ENCODE results near the gene CMAS. TPM values are rescaled to one million over a fixed set of nuclear protein-coding genes. Genes with fewer than 3 reads are reported as not detected.
"Not testable (repeated sequence)": the region's sequence is repeated elsewhere in the genome, so short reads cannot be mapped to it uniquely, and the experiment has no call there.

The CMAS gene
- total RNA-seq, 4 donors from 2014 or later, result 22.0 to 32.9 (median 28.9) TPM

- 92% methylated on average over 1 of the region's 1 CpG; no CpG with 5 or more reads in 1 of the 2 donors for WGBS, 2 donors
- TF ChIP-seq CTCF (IDR thresholded peaks at IDR 0.05) (no peak), POLR2A (IDR thresholded peaks at IDR 0.05) (no peak)
- no peak for DNase-seq (ENCODE audit: low spot score in 2 of 2)
- no peak overlapping the region for H3K4me3 ChIP-seq (ENCODE audit: low read depth, poor library complexity, severe bottlenecking)
- intact Hi-C loops (cut with DNase I; ENCODE audit: low total_unique reads), result loop anchor here (5.0 kb wide), 1 partner anchor 357 kb away; no protein-coding TSS in a partner anchor
These were observed 38.8 kb downstream of the CMAS start for GRCh38 chr12:22084852-22085251.

- TF ChIP-seq POLR2A (IDR thresholded peaks at IDR 0.05) (no peak), CTCF (IDR thresholded peaks at IDR 0.05) (no peak)
- no peak for DNase-seq (ENCODE audit: low spot score in 2 of 2)
- intact Hi-C loops (cut with DNase I; ENCODE audit: low total_unique reads), result loop anchor here (5.0 kb wide), 1 partner anchor 353 kb away; no protein-coding TSS in a partner anchor
- WGBS, 2 donors, result 52% methylated on average over 2 of the region's 2 CpGs
- H3K4me3 ChIP-seq (ENCODE audit: low read depth, poor library complexity, severe bottlenecking), result no peak overlapping the region
These were observed 42.9 kb downstream of the CMAS start for GRCh38 chr12:22088886-22089285.

- no peak overlapping the region for H3K4me3 ChIP-seq (ENCODE audit: low read depth, poor library complexity, severe bottlenecking)
- intact Hi-C loops (cut with DNase I; ENCODE audit: low total_unique reads), result loop anchor here (5.0 kb wide), 1 partner anchor 353 kb away; no protein-coding TSS in a partner anchor
- 71% methylated on average over 2 of the region's 2 CpGs for WGBS, 2 donors
- no peak for DNase-seq (ENCODE audit: low spot score in 2 of 2)
- TF ChIP-seq CTCF (IDR thresholded peaks at IDR 0.05), result no peak
- no peak for TF ChIP-seq POLR2A (IDR thresholded peaks at IDR 0.05)
These were observed 43.5 kb downstream of the CMAS start for GRCh38 chr12:22089486-22089885.

- H3K4me3 ChIP-seq (ENCODE audit: low read depth, poor library complexity, severe bottlenecking); DNase-seq (ENCODE audit: low spot score in 2 of 2); intact Hi-C loops (cut with DNase I; ENCODE audit: low total_unique reads): not testable (repeated sequence)
- WGBS, 2 donors, result 95 to 98% methylated on average over 2 of the region's 2 CpGs
These were observed 53.0 kb downstream of the CMAS start for GRCh38 chr12:22099062-22099461.

- no peak overlapping the region for H3K4me3 ChIP-seq (ENCODE audit: low read depth, poor library complexity, severe bottlenecking)
- WGBS, 2 donors, result 84 to 88% methylated on average over 6 of the region's 6 CpGs
- intact Hi-C loops (cut with DNase I; ENCODE audit: low total_unique reads), result loop anchor here (10.0 kb wide), 1 partner anchor 234 kb away; the partner anchor contains the start of gene ST8SIA1
- no peak for DNase-seq (ENCODE audit: low spot score in 2 of 2)
- no peak for TF ChIP-seq POLR2A (IDR thresholded peaks at IDR 0.05)
These were observed 55.1 kb downstream of the CMAS start for GRCh38 chr12:22100958-22101748.

GRCh38 chr12:22101749-22102243, 55.8 kb downstream of the CMAS start:
- TF ChIP-seq POLR2A (IDR thresholded peaks at IDR 0.05) (no peak), CTCF (IDR thresholded peaks at IDR 0.05) (no peak)
- intact Hi-C loops (cut with DNase I; ENCODE audit: low total_unique reads), result loop anchor here (10.0 kb wide), 1 partner anchor 233 kb away; the partner anchor contains the start of gene ST8SIA1
- no peak overlapping the region for H3K4me3 ChIP-seq (ENCODE audit: low read depth, poor library complexity, severe bottlenecking)
- peak; percentile 71 to 86 for DNase-seq (ENCODE audit: low spot score in 2 of 2)
- WGBS, 2 donors, result 2 to 5% methylated on average over 5 of the region's 5 CpGs

Measured in lower leg skin (tissue), 4 donors.